A673 (cell line): ENCODE measurements around the gene ARHGAP6. TPM values are rescaled to one million over a fixed set of nuclear protein-coding genes. Genes with fewer than 3 reads are reported as not detected.

Experiments
- BruUV-seq: library from RNA; stranded (reverse); fragments of 400-500 nt; replicated peaks from 2 replicates; lab custom pipeline; 2021; lab: Mats Ljungman, UMichigan
- CTCF ChIA-PET: fragments of 300-600 bp; sonication (Branson Sonifier 250); formaldehyde crosslinking; loops from one replicate; lab custom pipeline; 2022; ENCODE audit warnings: antibody characterized with exemption; lab: Charles Lee
- POLR2A ChIA-PET: fragments of 300-600 bp; sonication (Branson Sonifier 250); formaldehyde crosslinking; loops from one replicate; lab custom pipeline; 2022; ENCODE audit warnings: antibody characterized with exemption; ENCODE audit not compliant: low non-redundant PET; lab: Charles Lee
- DNase-seq: peaks from one replicate; pipeline ENCODE4 v3.0.0-alpha.2; 2015; ENCODE audit warnings: low spot score
- H3K27ac ChIP-seq: fragments of 200-600 bp; sonication (generic); 2 replicates; pipeline ENCODE4 v1.5.1; 2016; ENCODE audit warnings: mixed run types, low read depth, mild to moderate bottlenecking, mixed read lengths, antibody characterized with exemption, low read length; ENCODE audit not compliant: poor library complexity, severe bottlenecking
- H3K27me3 ChIP-seq: fragments of 200-600 bp; sonication (generic); replicated peaks from 2 replicates; pipeline ENCODE4 v1.6.1; 2017; ENCODE audit warnings: mixed run types, low read depth, mild to moderate bottlenecking, mixed read lengths, antibody characterized with exemption, low read length; ENCODE audit not compliant: insufficient read depth, poor library complexity
- H3K36me3 ChIP-seq: fragments of 200-600 bp; sonication (generic); 2 replicates; pipeline ENCODE4 v1.6.1; 2016; ENCODE audit warnings: mixed run types, mild to moderate bottlenecking, mixed read lengths, antibody characterized with exemption, low read length; ENCODE audit not compliant: insufficient read depth, poor library complexity, severe bottlenecking
- H3K4me1 ChIP-seq: fragments of 200-600 bp; sonication (generic); 2 replicates; pipeline ENCODE4 v1.6.1; 2017; ENCODE audit warnings: mixed run types, mild to moderate bottlenecking, mixed read lengths, antibody characterized with exemption, low read length; ENCODE audit not compliant: insufficient read depth, poor library complexity, severe bottlenecking
- H3K4me3 ChIP-seq: fragments of 200-600 bp; sonication (generic); 2 replicates; pipeline ENCODE4 v1.5.1; 2016; ENCODE audit warnings: low read depth, mixed run types, mild to moderate bottlenecking, mixed read lengths, low read length; ENCODE audit not compliant: poor library complexity, severe bottlenecking
- H3K9me3 ChIP-seq: fragments of 200-600 bp; sonication (generic); 2 replicates; pipeline ENCODE4 v1.6.1; 2016; ENCODE audit warnings: mixed run types, low read depth, mild to moderate bottlenecking, mixed read lengths, antibody characterized with exemption, low read length; ENCODE audit not compliant: poor library complexity, severe bottlenecking
- CTCF ChIP-seq: fragments of 300-800, 200-600 bp; sonication (generic); conservative IDR thresholded peaks from 2 replicates; pipeline ENCODE4 v1.5.1; 2017; ENCODE audit warnings: low read depth, mild to moderate bottlenecking, antibody characterized with exemption, low read length, moderate library complexity, mixed read lengths
- EZH2 ChIP-seq: fragments of 200-600 bp; sonication (generic); IDR thresholded peaks from 2 replicates; pipeline ENCODE4 v1.6.1; 2017; ENCODE audit warnings: borderline replicate concordance, low read depth, mild to moderate bottlenecking, mixed read lengths, antibody characterized with exemption, low read length; ENCODE audit not compliant: poor library complexity, severe bottlenecking
- intact Hi-C: fragments of 100-400 bp; cut with micrococcal nuclease; formaldehyde crosslinking; loops from one replicate; pipeline ENCODE4 v1.10.0; 2022; ENCODE audit not compliant: unreplicated experiment
- total RNA-seq: library from RNA; stranded (reverse); gene quantifications from 2 replicates; pipeline ENCODE4 v1.2.3, GENCODE V29; 2021

ARHGAP6 gene
- total RNA-seq, 1 experiment from 2014 or later, result not detected

- Histone ChIP-seq H3K4me1 (no peaks in the 10 kb centered on the region), H3K4me3 (no peak overlapping the region), H3K27me3 (no peaks in the 10 kb centered on the region), H3K27ac (no peak overlapping the region), H3K36me3 (no peaks in the 10 kb centered on the region), H3K9me3 (no peaks in the 10 kb centered on the region)
- ChIA-PET POLR2A (no interaction called here), CTCF (no interaction called here)
- BruUV-seq, result no TSS peak
- no peak for TF ChIP-seq CTCF
- TF ChIP-seq EZH2, result no peak
- no peak for DNase-seq
- intact Hi-C loops, result no loop called here
Measured at GRCh38 chrX:11261260-11261659, 404.5 kb downstream of the ARHGAP6 start.

GRCh38 chrX:11259437-11259836, 406.3 kb downstream of the ARHGAP6 start:
- intact Hi-C loops, result no loop called here
- no peak overlapping the region for H3K4me3 ChIP-seq
- no peak for DNase-seq
- ChIA-PET CTCF (no interaction called here), POLR2A (no interaction called here)
- TF ChIP-seq CTCF, result no peak
- TF ChIP-seq EZH2, result no peak
- no peaks in the 10 kb centered on the region for H3K4me1 ChIP-seq
- no TSS peak for BruUV-seq
- H3K27me3 ChIP-seq, result no peaks in the 10 kb centered on the region
- H3K27ac ChIP-seq, result no peak overlapping the region
- H3K9me3 ChIP-seq, result no peaks in the 10 kb centered on the region
- H3K36me3 ChIP-seq, result no peaks in the 10 kb centered on the region

- TF ChIP-seq EZH2 (no peak), CTCF (no peak)
- POLR2A ChIA-PET, result no interaction called here
- intact Hi-C loops, result no loop called here
Measured at GRCh38 chrX:11257711-11258110, 408.0 kb downstream of the ARHGAP6 start.

More at GRCh38 chrX:11257711-11258110, 408.0 kb downstream of the ARHGAP6 start:
- CTCF ChIA-PET, result no interaction called here
- Histone ChIP-seq H3K27me3 (no peaks in the 10 kb centered on the region), H3K27ac (no peak overlapping the region), H3K9me3 (no peaks in the 10 kb centered on the region), H3K4me1 (no peaks in the 10 kb centered on the region), H3K4me3 (no peak overlapping the region), H3K36me3 (no peaks in the 10 kb centered on the region)
- no peak for DNase-seq
- BruUV-seq, result no TSS peak
